Muscle of back (tissue), 11 donors: ENCODE data around the gene NTN1. TPM values are rescaled to one million over a fixed set of nuclear protein-coding genes. Genes with fewer than 3 reads are reported as not detected.

ENCODE experiments used
- DNase-seq, 3 donors: peaks; one replicate each; pipeline versions ENCODE4 v3.0.0 to v3.0.0-alpha.2; 2013
- polyA plus RNA-seq, 10 donors: library from polyadenylated mRNA; unstranded; fragments of 120-200 nt; gene quantifications; one replicate each; pipeline ENCODE4 v1.2.1, GENCODE V29; 2013; ENCODE audit not compliant: insufficient read length in 10 of 10

NTN1 gene
- polyA plus RNA-seq, 10 donors = 5.7 to 25.1 (median 9.6) TPM

DNA sequence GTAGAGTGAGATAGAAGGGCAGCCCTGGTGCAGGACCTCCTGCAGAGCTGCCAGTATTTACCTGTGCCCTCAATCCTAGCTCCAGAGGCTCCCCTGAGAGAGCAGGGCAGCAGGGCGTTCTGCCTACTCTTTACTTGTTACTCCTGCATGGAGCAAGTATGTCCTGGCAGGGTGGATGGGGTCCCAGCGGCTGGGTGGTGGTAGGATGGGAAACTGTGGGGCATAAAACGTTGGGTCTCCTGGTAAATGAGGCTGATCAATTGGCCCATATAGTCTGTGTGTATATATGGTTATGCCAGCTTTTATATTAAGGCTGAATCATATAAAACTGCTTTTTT is 192.0 kb downstream of the NTN1 start:
- DNase-seq = no peak

GRCh38 chr17:9215465-9215864 is 194.2 kb downstream of the NTN1 start:
- DNase-seq = no peak

DNA sequence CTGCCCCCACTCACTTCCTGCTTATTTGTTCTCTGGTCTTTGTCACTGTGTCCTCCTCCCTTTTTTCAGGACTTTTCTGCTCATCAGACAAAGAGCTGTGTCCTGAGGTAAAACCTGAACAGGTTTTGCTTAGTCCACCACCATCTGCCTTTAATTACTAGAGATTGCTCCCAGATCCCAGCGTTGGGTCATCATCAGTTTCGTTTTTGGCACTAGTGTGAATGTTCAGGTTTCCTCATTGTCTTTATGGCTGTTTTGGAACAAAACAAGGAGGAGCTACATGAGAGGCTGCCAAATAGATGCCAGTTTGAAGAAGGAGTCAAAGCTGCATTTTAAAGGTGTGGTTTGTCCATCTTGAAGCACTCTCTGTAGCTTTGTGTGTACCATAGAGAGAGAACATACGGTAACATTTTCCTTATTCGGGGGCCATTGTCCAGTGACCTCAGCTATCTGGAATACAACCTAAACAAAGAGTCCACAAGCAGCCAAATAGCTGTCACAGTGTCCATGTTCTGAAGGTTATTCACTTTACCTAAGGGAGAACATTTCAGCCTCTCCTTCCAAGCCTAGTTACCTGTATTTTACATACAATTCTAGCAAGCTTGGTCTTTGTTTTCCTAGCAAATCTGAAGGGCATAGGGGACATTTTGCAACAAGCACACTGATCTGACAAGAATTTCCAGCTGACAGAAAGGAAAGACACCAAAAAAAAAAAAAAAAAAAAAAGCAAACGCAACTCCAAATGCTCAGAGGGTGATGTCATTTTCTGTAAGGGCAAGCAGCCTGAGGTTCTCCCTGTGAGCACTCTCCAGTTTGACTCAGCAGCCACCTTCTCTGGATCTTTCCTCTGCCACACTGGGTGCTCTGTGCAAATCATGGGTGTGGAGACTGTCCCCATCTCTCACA is 196.1 kb downstream of the NTN1 start:
- DNase-seq = peak; percentile 68 to 86 (median 68)

- DNase-seq = no peak
Measured at GRCh38 chr17:9218064-9218635, 196.8 kb downstream of the NTN1 start.

- DNase-seq = no peak
Measured at GRCh38 chr17:9218911-9219310, 197.6 kb downstream of the NTN1 start.

DNA sequence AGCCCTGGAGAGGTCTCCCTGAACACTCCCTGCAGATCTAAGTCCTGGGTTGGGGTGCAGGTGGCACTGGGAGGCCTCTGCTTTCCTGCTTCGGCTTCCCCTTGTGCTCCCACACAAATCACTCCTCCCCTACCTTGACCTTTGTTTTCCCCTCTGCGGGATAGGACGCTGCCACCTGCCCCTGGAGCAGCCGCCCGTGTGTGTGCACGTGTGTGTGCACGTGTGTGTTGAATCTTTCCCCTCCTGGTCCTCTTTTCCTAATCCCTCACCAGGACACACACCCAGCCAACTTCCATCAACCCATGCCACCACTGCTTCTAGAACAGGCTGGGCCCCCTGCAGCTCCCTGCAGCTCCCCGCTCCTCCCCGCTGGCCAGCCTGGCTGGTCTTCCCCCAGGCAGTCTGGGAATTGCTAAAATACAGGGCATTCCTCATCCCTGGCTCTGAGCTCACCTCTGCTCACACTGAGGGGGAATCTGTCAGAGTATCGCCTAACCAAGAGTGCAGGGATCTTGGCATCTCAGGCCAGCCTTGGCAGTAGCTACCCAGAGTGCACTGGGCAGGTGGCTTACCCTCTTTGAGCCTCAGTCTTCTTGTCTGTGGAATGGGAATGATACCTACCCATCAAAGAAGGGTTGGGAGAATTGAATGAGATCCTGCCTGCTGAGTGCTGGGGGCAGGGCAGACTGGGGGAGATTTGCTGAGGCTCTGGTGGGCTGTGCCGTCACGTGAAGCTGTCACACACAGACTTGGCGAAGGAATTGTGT is 198.5 kb downstream of the NTN1 start:
- no peak for DNase-seq

GRCh38 chr17:9220398-9221146 is 199.3 kb downstream of the NTN1 start:
- DNase-seq = no peak

- DNase-seq = no peak
Measured at GRCh38 chr17:9221147-9221921, 200.0 kb downstream of the NTN1 start.

GRCh38 chr17:9221922-9222180 is 200.5 kb downstream of the NTN1 start:
- no peak for DNase-seq

GRCh38 chr17:9223531-9223930 is 202.2 kb downstream of the NTN1 start:
- DNase-seq = no peak

DNA sequence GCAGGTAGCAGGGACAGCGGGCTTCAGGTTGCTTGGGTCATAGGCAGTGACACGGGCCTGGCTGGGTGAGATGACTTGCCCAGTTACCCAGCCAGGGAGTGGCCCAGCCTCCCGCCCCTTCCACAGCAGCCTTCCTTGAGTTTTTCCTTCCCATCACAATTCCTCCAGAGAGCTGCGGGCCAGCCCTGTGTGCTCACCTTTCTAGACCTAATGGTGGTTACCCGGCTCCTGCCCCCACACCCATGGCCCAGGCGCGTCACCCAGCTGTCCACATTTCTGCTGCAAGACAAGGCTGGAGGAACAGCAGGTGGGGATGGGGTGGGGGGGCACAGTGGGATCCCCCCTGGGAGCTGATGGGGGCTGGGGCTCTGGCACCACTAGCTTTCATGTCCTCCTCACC is 203.2 kb downstream of the NTN1 start:
- no peak for DNase-seq

DNA sequence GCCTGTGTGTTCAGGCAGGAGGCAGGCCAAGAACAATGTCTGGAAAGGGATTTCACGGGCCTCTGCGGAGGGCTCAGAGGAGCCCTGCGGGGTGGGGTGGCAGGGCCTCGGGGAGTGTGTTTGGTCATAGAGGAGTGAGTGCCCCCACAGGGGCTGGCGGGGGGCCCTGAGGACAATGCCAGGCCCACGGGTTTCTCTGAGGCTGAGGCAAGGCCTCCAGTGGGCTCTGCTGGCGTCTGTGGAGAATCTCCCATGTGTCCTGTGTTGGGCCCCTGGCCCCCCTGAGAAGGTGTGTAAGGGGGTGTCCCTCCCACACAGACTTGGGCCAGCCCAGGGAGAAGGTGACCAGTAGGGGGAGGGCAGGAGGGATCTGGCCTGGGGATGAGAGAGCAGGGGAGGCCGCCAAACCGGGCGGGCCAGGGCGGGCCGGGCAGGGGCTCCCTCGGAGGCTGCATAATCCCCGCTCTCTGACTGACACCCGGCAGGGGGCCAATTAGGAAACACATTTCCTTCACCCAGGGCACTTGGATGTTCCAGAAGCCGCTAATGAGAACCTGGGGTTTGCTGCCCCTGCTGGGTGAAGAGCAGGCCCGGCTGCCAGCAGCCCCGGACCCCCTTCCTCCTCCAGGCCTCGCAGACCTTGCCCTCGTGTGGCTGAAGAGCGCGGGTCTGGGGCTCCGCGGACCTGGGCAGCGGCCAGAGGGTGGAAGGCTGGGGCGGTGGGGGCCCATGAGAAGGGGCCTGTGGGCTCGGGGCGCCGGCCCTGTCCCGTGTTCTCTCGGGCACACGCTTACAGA is 204.2 kb downstream of the NTN1 start:
- no peak for DNase-seq

DNA sequence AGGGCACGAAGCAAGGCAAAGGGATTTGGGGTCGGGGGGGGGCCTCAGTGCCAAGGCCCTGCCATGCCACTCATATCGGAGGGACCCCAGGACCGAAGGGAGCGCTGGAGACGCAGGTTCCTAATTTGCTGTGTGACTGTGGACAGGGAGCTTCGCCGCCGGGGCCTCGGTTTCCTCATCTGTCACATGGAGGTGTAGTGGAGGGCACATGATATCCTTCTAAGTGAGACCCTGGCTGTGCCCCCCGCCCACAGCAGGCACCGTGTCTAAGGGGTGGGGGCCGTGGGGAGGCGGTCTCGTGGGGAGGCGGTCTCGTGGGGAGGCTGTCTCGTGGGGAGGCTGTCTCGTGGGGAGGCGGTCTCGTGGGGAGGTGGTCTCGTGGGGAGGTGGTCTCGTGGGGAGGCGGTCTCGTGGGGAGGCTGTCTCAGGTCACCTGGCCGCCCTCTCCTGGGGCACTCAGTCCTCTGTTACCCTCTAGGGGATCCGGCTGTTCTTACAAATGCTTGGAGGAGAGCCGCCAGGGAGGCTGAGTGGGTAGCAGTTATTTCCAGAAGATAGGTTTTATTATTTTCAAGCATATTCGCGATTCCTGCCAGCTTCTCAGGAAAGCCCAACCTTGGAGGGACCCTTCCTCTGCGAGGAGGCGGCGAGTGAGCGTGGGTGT is 205.0 kb downstream of the NTN1 start:
- no peak for DNase-seq

DNA sequence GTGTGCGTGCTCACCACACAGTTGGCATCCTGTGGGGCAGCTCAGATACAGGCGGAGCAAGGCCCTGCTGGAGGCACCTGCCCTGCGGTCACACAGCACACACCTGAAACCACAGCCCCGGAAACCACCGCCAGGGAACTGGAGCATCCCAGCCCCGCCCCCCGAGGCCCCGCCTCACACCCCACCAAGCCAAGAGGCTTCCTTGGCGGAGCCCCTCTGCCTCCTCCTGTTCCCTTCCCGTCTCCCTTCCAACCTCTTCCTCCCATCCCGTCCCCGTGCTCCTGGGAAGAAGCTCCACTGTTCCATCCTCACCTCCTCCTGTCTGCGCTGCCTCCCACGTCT is 205.5 kb downstream of the NTN1 start:
- no peak for DNase-seq

GRCh38 chr17:9227819-9228407 is 206.6 kb downstream of the NTN1 start:
- no peak for DNase-seq

DNA sequence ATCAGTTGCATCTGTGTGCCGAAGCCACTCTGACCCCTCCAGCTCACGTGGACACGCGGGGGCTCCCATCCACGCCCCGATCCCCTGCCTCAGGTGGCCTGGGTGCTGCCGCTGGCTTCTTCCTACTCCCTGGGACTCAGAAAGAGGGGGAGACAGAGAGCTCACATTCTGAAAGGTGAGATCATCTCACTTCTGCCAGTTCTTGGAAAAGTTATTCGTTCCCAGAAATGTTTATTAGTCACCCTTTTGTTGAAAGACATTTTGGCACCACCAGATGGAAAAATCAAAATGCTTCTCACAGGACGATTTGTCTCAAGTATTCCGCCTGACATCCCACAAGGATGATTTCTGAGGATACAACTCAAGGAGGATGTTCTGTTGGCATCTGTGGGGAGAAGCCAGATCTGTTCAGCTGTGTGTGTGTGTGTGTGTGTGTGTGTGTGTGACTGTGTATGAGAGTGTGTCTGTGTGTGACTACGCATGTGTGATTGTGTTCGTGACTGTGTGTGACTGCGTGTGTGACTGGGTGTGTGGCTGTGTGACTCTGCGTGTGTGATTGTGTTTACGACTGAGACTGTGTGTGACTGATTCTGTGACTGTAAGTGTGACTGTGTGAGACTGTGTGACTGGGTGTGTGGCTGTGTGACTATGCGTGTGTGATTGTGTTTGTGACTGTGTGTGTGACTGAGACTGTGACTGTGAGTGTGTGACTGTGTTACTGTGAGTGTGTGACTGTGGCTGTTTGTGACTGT is 207.3 kb downstream of the NTN1 start:
- peak; percentile 81 to 93 (median 88) for DNase-seq

DNA sequence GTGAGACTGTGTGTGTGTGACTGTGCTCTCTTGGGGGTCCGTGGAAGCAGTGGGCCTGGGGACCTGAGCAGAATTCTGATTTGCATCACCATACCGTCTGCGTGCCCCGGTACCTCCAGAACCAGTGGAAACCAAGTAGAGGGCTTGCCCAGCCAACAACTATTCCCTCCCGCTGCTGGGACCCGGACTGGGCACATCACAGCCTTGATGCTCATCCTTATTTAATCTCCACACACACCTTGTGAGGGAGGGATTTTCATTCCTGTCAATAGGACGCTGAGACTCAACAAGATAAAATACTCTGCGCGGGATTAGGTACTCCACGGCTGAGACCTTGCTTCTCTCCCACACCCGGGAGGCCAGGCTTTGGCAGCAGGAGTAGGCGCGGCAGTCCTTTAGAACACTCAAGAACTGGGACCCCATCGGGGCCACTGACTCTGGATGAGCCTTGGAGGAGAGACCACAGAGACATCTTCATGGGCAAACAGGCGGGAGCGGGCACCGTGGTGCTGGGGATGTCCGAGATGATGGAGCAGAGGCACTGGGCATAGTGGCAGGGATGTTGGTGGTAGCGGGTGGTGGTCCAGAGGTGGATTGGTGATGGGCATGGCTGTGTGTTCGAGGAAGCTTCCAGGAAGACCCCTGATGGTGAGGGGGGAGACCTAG is 208.0 kb downstream of the NTN1 start:
- no peak for DNase-seq

DNA sequence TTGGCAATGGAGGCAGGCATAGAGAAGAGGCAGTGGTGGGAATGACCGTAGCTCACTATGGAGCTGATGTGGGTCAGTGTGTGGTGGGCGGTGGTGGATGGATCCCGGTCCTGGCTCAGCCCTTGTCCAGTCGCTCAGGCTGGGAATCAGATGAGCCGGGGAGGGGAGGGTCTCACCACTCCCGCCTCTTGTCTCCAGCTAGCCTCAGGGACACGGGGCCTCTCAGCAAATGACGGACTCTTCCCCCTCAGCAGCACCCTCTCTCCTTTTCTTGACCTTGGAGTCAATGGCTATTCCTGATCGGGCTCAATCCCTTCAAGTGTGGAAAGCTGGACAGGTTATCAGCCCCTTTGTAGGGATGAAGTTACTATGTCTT is 208.5 kb downstream of the NTN1 start:
- no peak for DNase-seq

DNA sequence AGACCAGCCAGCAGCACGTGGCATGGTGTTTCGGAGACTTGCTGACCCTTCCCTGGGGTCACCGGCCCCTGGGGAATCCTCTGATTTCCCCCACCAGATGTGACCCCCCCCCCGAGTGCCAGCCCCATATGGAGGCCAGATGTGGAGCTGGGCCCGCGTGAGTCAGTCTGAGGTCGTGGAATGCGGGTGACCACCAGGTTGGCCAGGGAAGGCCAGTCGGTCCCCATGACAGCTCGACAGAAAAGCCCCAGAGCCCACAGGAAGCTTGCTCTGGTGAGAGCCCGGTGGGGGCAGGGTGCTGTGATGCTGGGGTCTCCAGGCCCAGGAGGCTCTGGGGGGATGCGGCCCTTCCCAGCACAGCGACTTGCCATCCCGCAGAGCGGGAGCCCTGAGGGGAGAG is 209.0 kb downstream of the NTN1 start:
- no peak for DNase-seq
